Right lobe of liver (tissue), 6 donors: ENCODE data around the gene RAI1. TPM values are rescaled to one million over a fixed set of nuclear protein-coding genes. Genes with fewer than 3 reads are reported as not detected.

Source experiments
- ATAC-seq, 4 donors: fragments of 200-7000 bp; cut with Tn5 transposase; one replicate each; pipeline ENCODE4 v1.9.1; 2020; ENCODE audit warnings: mild to moderate bottlenecking in 4 of 4, moderate library complexity in 4 of 4
- DNase-seq, 3 donors: peaks; one replicate each; pipeline ENCODE4 v3.0.0-alpha.2; 2020
- H3K27ac ChIP-seq, 3 donors: fragments of 200-600 bp; one replicate each; pipeline ENCODE4 v1.8.0; 2022
- H3K27me3 ChIP-seq, 2 donors: fragments of 200-600 bp; one replicate each; pipeline ENCODE4 v1.8.0; 2022
- H3K36me3 ChIP-seq, 4 donors: fragments of 200-600 bp; sonication (generic) in 1 of 4; one replicate each; pipeline versions ENCODE4 v1.5.1 to v1.8.0; 2017 to 2022; ENCODE audit warnings: control low read depth in 1 of 4
- H3K4me1 ChIP-seq, 4 donors: fragments of 200-600 bp; sonication (generic) in 1 of 4; one replicate each; pipeline versions ENCODE4 v1.5.1 to v1.8.0; 2017 to 2022; ENCODE audit warnings: control low read depth in 1 of 4
- H3K4me3 ChIP-seq, 3 donors: fragments of 200-600 bp; one replicate each; pipeline ENCODE4 v1.8.0; 2022
- H3K9me3 ChIP-seq, 4 donors: fragments of 200-600 bp; sonication (generic) in 1 of 4; one replicate each; pipeline versions ENCODE4 v1.5.1 to v1.8.0; 2017 to 2022; ENCODE audit warnings: control low read depth in 1 of 4
- CTCF ChIP-seq, 4 donors: fragments of 200-600 bp in 3 of 4; fragments of 450-650 bp in 1 of 4; IDR thresholded peaks; one replicate each; pipeline versions ENCODE4 v1.5.1 to v1.8.0; 2016 to 2022; ENCODE audit warnings: antibody characterized with exemption in 4 of 4, mild to moderate bottlenecking in 2 of 4
- POLR2A ChIP-seq: fragments of 450-650 bp; IDR thresholded peaks from one replicate; pipeline ENCODE4 v1.6.1; 2017; ENCODE audit warnings: antibody characterized with exemption, mild to moderate bottlenecking
- WGBS: methylation state at CpG from one replicate; pipeline ENCODE4 v1.1.6; 2018; ENCODE audit warnings: low coverage, low lambda C conversion rate; ENCODE audit not compliant: insufficient coverage; ENCODE audit errors: missing lambda C conversion rate; 5-methylcytosine and 5-hydroxymethylcytosine counted together
- intact Hi-C, 2 donors: fragments of 100-400 bp; cut with DNase I; formaldehyde crosslinking; loops; one replicate each; pipeline versions ENCODE4 v1.11.2 to v1.14.1; 2022
- total RNA-seq, 6 experiments: library from RNA; depleted of rRNA in 2 of 6; stranded (reverse); fragments of >200 nt in 2 of 6; fragmentation: NEBNext Ultra II Directional in 3 of 6; extraction: Animal tissue kit (Norgen Biotek cat#: 25700) in 3 of 6; gene quantifications; one replicate each; pipeline versions ENCODE4 v1.1.0 to v1.2.4, GENCODE V29; 2016 to 2023
- donor health status: DM: no; HTN: yes; CAD: no.
- donor health status: DM: no; HTN: no; CAD: no.
- donor health status: DM: no; HTN: no; CAD: no.
- donor health status: DM: no; HTN: yes; CAD: no.
- donor health status: DM: no; HTN: yes; CAD: no.

The RAI1 gene
- total RNA-seq, 6 experiments from 2014 or later, result 6.1 to 14.5 (median 8.4) TPM

GRCh38 chr17:17700251-17700969 is 19.2 kb downstream of the RAI1 start:
- WGBS, result 56% methylated on average over 18 of the region's 86 CpGs
- ATAC-seq, result no peak
- Histone ChIP-seq H3K9me3 (no peaks in the 10 kb centered on the region), H3K27me3 (no peaks in the 10 kb centered on the region), H3K27ac (no peak overlapping the region), H3K36me3 (no peaks in the 10 kb centered on the region), H3K4me1 (peaks cover 0 to 26% (median 9%) of the 10 kb centered on the region in 4 donors), H3K4me3 (no peak overlapping the region)
- DNase-seq, result no peak
- intact Hi-C loops, result no loop called here
- no peak for TF ChIP-seq POLR2A
- TF ChIP-seq CTCF (IDR thresholded peaks at IDR 0.05), result no peak

- 100% methylated on average over 1 of the region's 2 CpGs for WGBS
- no peak for DNase-seq
- no peak for TF ChIP-seq POLR2A
- Histone ChIP-seq H3K27ac (no peak overlapping the region), H3K9me3 (no peaks in the 10 kb centered on the region), H3K27me3 (no peaks in the 10 kb centered on the region), H3K4me1 (peaks cover 0 to 24% (median 9%) of the 10 kb centered on the region in 4 donors), H3K4me3 (no peak overlapping the region), H3K36me3 (no peaks in the 10 kb centered on the region)
- intact Hi-C loops, result no loop called here
- ATAC-seq, result no peak
These were observed 19.9 kb downstream of the RAI1 start for GRCh38 chr17:17701112-17701511.

- peaks cover 0 to 24% (median 7%) of the 10 kb centered on the region in 4 donors for H3K4me1 ChIP-seq
- H3K4me3 ChIP-seq, result no peak overlapping the region
- H3K9me3 ChIP-seq, result no peaks in the 10 kb centered on the region
- DNase-seq (no peak), ATAC-seq (no peak)
- H3K27ac ChIP-seq, result no peak overlapping the region
- WGBS, result 81% methylated on average over 3 of the region's 5 CpGs
- H3K27me3 ChIP-seq, result no peaks in the 10 kb centered on the region
- H3K36me3 ChIP-seq, result no peaks in the 10 kb centered on the region
- intact Hi-C loops, result no loop called here
- TF ChIP-seq CTCF (IDR thresholded peaks at IDR 0.05) (no peak), POLR2A (no peak)
These were observed 20.4 kb downstream of the RAI1 start for GRCh38 chr17:17701658-17702057.

GRCh38 chr17:17702449-17703139 is 21.3 kb downstream of the RAI1 start:
- Histone ChIP-seq H3K9me3 (no peaks in the 10 kb centered on the region), H3K27me3 (no peaks in the 10 kb centered on the region), H3K4me3 (no peak overlapping the region), H3K36me3 (no peaks in the 10 kb centered on the region), H3K4me1 (peaks cover 0 to 15% (median 3%) of the 10 kb centered on the region in 4 donors), H3K27ac (no peak overlapping the region)
- TF ChIP-seq POLR2A (no peak), CTCF (IDR thresholded peaks at IDR 0.05) (no peak)
- intact Hi-C loops, result no loop called here
- DNase-seq (no peak), ATAC-seq (no peak)
- WGBS, result 78% methylated on average over 9 of the region's 10 CpGs
